GM19397 (cell line): ENCODE data around the gene POTEG.
"Not testable (repeated sequence)": the region's sequence is repeated elsewhere in the genome, so short reads cannot be mapped to it uniquely, and the experiment has no call there.

Source experiments
- ATAC-seq: cut with Tn5 transposase; IDR thresholded peaks from one replicate; pipeline ENCODE4 v1.9.1; 2021; ENCODE audit warnings: mild to moderate bottlenecking, moderate library complexity; ENCODE audit not compliant: unreplicated experiment

Gene POTEG

DNA sequence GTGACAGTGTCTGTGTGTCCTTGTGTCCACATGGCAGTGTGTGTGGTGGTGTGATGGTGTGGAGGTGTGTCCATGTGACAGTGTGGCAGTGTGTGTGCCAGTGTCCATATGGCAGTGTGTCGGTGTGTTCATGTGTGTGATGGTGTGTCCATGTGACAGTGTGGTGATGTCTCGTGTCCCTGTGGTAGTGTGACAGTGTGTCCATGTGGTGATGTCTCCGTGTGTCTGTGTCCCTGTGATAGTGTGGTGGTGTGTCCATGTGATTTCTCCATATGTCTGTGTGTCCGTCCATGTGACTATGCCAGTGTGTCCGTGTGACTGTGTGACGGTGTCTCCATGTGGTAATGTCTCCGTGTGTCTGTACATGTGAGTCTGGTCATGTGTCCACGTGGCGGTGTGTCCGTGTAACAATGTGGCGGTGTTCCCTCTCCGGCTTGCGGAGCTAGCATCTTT, 59.7 kb downstream of the POTEG start:
- not testable (repeated sequence) for ATAC-seq

DNA sequence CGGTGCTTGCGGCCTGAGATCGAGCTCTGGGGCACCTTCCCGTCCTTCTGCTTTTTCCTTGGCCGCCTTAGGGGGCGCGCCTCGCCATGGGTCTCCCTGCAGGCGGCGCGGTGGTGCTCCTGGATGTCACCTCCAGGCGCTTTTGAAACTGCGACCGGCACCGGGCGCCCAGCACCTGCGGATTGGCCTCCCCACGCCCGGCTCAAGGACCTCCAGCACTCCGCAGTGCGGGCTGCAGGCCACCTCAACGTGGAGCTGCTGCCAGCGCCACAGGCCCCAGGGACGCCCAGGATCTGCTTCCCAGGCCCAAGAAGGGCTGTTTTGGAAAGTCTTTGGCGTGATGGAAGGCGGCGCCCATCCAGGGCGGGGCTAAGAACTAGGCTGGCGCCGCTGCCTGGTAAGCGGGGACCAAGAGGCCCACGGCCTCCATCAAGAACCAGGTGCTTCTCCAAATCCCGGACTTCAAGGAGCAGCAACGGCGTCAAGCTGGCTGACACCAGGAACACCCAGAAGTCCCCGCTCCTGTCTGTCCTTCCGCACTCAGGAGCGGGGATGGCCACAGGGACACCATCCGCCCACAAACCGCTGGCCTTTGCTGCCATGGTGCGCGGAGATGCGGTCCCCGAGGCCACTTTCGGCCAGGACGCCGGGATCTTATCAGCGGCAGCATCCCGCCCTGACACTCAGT, 61.2 kb downstream of the POTEG start:
- ATAC-seq, result not testable (repeated sequence)

DNA sequence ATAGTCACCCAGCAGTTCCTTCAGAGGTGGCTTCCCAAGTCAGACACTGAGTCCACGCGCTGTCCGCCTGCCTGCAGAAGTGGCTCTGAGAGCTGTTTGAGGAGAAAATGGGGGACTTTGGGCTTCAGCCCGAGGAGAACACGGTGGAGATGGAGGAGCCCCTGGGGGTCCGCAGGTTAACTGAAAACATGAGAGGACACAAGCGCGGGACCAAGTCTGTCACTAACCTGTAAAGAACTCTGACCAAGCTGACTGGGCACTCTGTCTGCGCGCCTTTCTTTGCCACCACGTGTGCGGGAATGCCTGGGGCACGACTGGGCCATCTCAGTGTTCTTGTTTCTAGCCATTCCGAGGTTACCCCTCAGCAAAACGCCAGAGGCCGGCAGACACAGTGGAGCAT, 62.4 kb downstream of the POTEG start:
- not testable (repeated sequence) for ATAC-seq

DNA sequence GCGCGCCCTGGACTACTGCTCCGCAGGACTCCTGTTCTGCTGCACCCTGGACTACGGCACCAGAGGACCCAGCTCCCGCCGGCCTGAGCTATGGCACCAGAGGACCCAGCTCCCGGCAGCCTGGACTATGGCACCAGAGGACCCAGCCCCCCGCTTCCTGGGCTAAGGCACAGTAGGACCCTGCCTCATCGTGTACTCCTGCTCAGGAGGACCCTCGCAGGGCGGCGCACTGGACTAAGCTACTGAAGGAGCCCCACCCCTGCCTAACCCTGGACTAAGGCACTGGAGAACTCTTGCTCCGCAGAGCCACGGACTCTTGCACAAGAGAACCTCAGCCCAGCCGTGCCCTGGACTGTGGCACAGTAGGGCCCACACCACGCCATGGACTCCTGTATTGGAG, 71.3 kb downstream of the POTEG start:
- not testable (repeated sequence) for ATAC-seq

DNA sequence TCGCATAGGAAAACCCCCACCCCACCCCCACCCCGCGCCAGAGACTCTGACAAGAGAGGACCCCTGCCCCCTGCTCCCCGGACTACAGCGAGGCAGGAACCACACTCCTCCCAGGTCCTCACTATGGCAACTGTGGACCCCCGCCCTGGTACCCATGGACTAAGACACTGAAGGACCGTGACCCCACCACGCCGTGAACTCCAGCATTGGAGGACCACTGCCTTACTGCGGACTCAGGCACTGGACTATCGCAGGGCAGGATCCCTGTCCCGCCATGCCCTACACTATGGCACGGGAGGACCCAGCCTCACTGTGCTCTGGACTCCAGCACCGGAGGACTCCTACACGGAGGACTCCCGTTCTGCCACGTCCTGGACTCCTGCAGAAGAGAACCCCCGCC, 71.8 kb downstream of the POTEG start:
- not testable (repeated sequence) for ATAC-seq

DNA sequence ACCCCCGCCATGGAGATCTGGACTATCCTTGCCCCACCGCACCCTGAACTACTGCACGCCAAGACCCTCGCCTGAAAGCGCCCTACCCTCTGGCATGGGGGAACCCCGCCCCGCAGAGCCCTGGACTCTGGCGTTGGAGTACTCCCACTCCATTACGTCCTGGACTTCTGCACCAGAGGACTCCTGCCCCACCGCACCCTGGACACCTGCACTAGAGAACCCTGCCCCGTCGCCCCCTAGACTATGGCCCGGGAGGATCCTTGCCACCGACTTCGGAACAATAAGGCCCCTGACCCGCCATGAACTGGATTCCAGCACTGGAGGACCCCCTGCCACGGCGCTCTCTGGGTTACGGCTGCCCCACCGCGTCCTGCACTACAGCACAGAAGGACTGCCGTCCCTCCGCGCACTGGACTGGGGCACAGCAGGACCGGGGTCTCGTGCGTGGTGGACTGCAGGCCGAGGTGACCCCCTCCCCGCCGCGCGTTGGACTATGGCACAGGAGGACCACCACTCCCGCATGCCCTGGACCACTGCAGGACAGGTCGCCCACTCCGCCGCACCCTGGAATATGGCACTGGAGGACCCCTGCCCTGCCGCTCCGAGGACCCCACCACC, 72.4 kb downstream of the POTEG start:
- not testable (repeated sequence) for ATAC-seq

DNA sequence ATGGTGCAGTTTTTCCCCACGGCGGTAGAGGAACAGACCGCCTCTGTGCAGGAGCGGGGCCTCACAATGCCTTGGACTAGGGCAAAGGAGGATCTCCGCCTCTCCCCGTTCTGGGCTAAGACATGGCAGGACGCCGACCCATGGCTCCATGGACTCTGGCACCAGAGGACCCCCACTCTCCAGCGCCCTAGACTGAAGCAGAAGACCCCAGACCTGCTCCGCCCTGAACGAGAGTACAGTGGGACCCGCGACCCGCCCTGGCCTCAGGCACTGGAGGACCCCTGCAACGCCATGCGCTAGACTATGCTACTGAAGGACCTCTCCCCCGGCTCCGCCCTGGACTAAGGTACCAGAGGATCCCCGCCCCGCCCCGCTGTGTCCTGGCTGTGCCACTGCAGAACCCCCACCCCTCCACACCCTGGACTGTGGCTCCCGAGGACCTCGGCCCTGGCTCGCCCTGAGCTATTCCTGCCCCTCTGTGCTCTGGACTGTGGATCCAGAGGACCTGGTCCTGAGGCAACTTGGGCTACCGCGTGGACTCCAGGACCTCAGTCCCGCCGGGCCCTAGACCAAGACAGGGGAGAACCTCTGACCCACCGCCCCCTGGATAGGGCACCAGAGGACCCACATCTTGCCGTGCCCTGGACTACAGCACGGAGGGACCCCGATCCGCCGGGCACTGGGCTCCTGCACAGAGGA, 73.1 kb downstream of the POTEG start:
- ATAC-seq, result not testable (repeated sequence)
